Natural killer cell (primary cell): ENCODE measurements around the gene MUC5B. TPM values are rescaled to one million over a fixed set of nuclear protein-coding genes. Genes with fewer than 3 reads are reported as not detected.

Experiments used
- ATAC-seq, 3 donors: fragments of 150-1000 bp in 2 of 3; fragments of 200-7000 bp in 1 of 3; cut with Tn5 transposase; 1 replicate in 1 of 3; 2 replicates in 2 of 3; pipeline ENCODE4 v1.10.0; 2021; ENCODE audit warnings: mild to moderate bottlenecking in 2 of 3, moderate library complexity in 2 of 3
- DNase-seq, 2 donors: peaks; one replicate each; pipeline versions ENCODE4 v3.0.0 to v3.0.0-alpha.2; 2013 to 2021; ENCODE audit warnings: mixed read lengths in 1 of 2
- H3K27ac ChIP-seq: one replicate; pipeline ENCODE4 v1.5.1; 2013; ENCODE audit warnings: mild to moderate bottlenecking, low read length
- H3K27me3 ChIP-seq: one replicate; pipeline ENCODE4 v1.6.1; 2013; ENCODE audit warnings: low read length; ENCODE audit not compliant: control insufficient read depth, insufficient read depth
- H3K36me3 ChIP-seq: one replicate; pipeline ENCODE4 v1.6.1; 2013; ENCODE audit warnings: low read length; ENCODE audit not compliant: control insufficient read depth, insufficient read depth
- H3K4me1 ChIP-seq: one replicate; pipeline ENCODE4 v1.6.1; 2013; ENCODE audit warnings: low read length; ENCODE audit not compliant: control insufficient read depth, insufficient read depth
- H3K4me3 ChIP-seq: one replicate; pipeline ENCODE4 v1.5.1; 2013; ENCODE audit warnings: low read length
- H3K9me3 ChIP-seq: one replicate; pipeline ENCODE4 v1.6.1; 2013; ENCODE audit warnings: low read length; ENCODE audit not compliant: control insufficient read depth, insufficient read depth
- H3K27ac Mint-ChIP-seq, 2 donors: one replicate each; pipeline ENCODE4 v1.8.0; 2022; ENCODE audit warnings: mild to moderate bottlenecking in 2 of 2, mixed read lengths in 2 of 2, moderate library complexity in 1 of 2
- H3K27me3 Mint-ChIP-seq, 2 donors: one replicate each; pipeline ENCODE4 v1.8.0; 2022; ENCODE audit warnings: low read depth in 2 of 2, mixed read lengths in 2 of 2
- H3K36me3 Mint-ChIP-seq: one replicate; pipeline ENCODE4 v1.8.0; 2022; ENCODE audit warnings: mixed read lengths
- H3K4me1 Mint-ChIP-seq, 2 donors: one replicate each; pipeline ENCODE4 v1.8.0; 2022; ENCODE audit warnings: mixed read lengths in 2 of 2
- H3K4me3 Mint-ChIP-seq: one replicate; pipeline ENCODE4 v1.8.0; 2022; ENCODE audit warnings: mild to moderate bottlenecking, moderate library complexity, mixed read lengths
- H3K9me3 Mint-ChIP-seq, 2 donors: one replicate each; pipeline ENCODE4 v1.8.0; 2022; ENCODE audit warnings: mixed read lengths in 2 of 2
- WGBS: methylation state at CpG from one replicate; pipeline ENCODE4 v1.1.7; 2013; ENCODE audit warnings: missing lambda C conversion rate; ENCODE audit not compliant: insufficient coverage; 5-methylcytosine and 5-hydroxymethylcytosine counted together
- intact Hi-C: fragments of 100-400 bp; cut with micrococcal nuclease; formaldehyde crosslinking; loops from one replicate; pipeline ENCODE4 v1.14.2; 2022
- total RNA-seq, 4 donors: library from RNA; stranded (reverse); fragments of 120-200 nt in 1 of 4; gene quantifications; one replicate each; pipeline versions ENCODE4 v1.2.3 to v1.2.4, GENCODE V29; 2013 to 2022
- TF ChIP-seq, protein P1 (sequence below): fragments of 200-600 bp; IDR thresholded peaks from one replicate; pipeline ENCODE4 v1.8.0; 2022; ENCODE audit warnings: antibody characterized with exemption

The MUC5B gene
- total RNA-seq, 3 donors from 2014 or later (not counting 1 experiment from before 2014, with no cell fraction given): not detected

DNA sequence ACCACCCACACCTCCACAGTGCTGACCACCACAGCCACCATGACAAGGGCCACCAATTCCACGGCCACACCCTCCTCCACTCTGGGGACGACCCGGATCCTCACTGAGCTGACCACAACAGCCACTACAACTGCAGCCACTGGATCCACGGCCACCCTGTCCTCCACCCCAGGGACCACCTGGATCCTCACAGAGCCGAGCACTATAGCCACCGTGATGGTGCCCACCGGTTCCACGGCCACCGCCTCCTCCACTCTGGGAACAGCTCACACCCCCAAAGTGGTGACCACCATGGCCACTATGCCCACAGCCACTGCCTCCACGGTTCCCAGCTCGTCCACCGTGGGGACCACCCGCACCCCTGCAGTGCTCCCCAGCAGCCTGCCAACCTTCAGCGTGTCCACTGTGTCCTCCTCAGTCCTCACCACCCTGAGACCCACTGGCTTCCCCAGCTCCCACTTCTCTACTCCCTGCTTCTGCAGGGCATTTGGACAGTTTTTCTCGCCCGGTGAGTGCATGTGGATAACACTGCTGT is 28.4 kb downstream of the MUC5B start:
- TF ChIP-seq, protein P1, sequence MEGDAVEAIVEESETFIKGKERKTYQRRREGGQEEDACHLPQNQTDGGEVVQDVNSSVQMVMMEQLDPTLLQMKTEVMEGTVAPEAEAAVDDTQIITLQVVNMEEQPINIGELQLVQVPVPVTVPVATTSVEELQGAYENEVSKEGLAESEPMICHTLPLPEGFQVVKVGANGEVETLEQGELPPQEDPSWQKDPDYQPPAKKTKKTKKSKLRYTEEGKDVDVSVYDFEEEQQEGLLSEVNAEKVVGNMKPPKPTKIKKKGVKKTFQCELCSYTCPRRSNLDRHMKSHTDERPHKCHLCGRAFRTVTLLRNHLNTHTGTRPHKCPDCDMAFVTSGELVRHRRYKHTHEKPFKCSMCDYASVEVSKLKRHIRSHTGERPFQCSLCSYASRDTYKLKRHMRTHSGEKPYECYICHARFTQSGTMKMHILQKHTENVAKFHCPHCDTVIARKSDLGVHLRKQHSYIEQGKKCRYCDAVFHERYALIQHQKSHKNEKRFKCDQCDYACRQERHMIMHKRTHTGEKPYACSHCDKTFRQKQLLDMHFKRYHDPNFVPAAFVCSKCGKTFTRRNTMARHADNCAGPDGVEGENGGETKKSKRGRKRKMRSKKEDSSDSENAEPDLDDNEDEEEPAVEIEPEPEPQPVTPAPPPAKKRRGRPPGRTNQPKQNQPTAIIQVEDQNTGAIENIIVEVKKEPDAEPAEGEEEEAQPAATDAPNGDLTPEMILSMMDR: no peak
- Histone ChIP-seq H3K4me1 (peaks cover 7% of the 10 kb centered on the region), H3K36me3 (no peaks in the 10 kb centered on the region), H3K27ac (no peak overlapping the region), H3K27me3 (no peaks in the 10 kb centered on the region), H3K4me3 (no peak overlapping the region), H3K9me3 (peaks cover 4% of the 10 kb centered on the region)
- Mint-ChIP-seq H3K4me3 (no peak overlapping the region), H3K9me3 (no peaks in the 10 kb centered on the region), H3K27me3 (no peaks in the 10 kb centered on the region), H3K4me1 (peaks cover 0 to 21% of the 10 kb centered on the region in 2 donors), H3K36me3 (no peaks in the 10 kb centered on the region), H3K27ac (peak overlapping the region; percentile 68 to 70)
- WGBS: 96% methylated on average over 16 of the region's 16 CpGs
- ATAC-seq (no peak), DNase-seq (no peak)
- intact Hi-C loops: no loop called here

DNA sequence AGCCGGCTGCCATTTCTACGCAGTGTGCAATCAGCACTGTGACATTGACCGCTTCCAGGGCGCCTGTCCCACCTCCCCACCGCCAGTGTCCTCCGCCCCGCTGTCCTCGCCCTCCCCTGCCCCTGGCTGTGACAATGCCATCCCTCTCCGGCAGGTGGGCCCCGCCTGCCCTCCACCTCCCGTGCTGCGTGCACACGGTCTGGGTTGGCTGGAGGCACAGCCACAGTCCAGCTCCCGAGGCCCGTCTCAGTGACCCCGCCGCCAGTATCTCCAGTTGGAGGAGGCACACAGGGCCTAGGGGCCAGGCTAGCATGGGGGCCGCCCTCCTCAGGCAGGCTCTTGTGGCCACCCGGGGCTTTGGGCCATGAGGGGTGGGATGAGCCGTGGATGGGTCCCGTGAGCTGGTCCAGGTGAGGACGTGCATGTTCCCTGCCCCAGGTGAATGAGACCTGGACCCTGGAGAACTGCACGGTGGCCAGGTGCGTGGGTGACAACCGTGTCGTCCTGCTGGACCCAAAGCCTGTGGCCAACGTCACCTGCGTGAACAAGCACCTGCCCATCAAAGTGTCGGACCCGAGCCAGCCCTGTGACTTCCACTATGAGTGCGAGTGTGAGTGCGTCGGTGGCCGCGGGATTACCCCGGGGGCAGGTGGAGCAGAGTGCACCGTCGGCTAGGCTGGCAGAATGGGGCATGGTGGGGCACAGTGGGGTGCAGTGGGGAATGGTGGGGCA is 29.7 kb downstream of the MUC5B start:
- ATAC-seq: no peak
- Histone ChIP-seq H3K27me3 (no peaks in the 10 kb centered on the region), H3K27ac (no peak overlapping the region), H3K36me3 (no peaks in the 10 kb centered on the region), H3K4me1 (peaks cover 6% of the 10 kb centered on the region), H3K4me3 (no peak overlapping the region), H3K9me3 (peaks cover 4% of the 10 kb centered on the region)
- Mint-ChIP-seq H3K4me3 (no peak overlapping the region), H3K36me3 (no peaks in the 10 kb centered on the region), H3K27me3 (no peaks in the 10 kb centered on the region), H3K4me1 (peaks cover 0 to 18% of the 10 kb centered on the region in 2 donors), H3K9me3 (no peaks in the 10 kb centered on the region), H3K27ac (peak overlapping the region in 1 of 2 donors; percentile 70)
- TF ChIP-seq, protein P1: no peak
- intact Hi-C loops: no loop called here
- WGBS: 96% methylated on average over 38 of the region's 38 CpGs
- DNase-seq: no peak

DNA sequence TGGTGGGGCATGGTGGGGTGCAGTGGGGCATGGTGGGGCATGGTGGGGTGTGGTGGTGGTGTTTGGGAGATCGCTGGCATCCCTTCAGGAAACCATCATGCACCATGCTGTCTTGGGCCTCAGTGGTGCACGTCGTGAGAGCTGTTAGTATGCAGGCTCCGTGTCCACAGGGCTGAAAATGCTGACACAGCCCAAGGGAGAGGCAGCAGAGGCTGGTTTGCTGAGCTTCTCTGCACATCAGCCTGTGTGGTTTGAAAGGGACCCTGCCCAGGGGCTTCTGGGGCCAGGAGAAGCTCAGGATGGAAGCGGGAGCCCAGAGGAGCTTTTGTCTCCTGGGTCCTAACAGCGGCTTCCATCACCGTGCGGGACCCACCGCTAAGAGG is 30.2 kb downstream of the MUC5B start:
- intact Hi-C loops: no loop called here
- H3K4me3 ChIP-seq: no peak overlapping the region
- WGBS: 90% methylated on average over 9 of the region's 9 CpGs
- no peak overlapping the region for H3K27ac Mint-ChIP-seq
- H3K4me1 ChIP-seq: peaks cover 6% of the 10 kb centered on the region
- peaks cover 4% of the 10 kb centered on the region for H3K9me3 ChIP-seq
- no peak overlapping the region for H3K27ac ChIP-seq
- no peak overlapping the region for H3K4me3 Mint-ChIP-seq
- H3K36me3 ChIP-seq: no peaks in the 10 kb centered on the region
- no peaks in the 10 kb centered on the region for H3K27me3 Mint-ChIP-seq
- no peaks in the 10 kb centered on the region for H3K9me3 Mint-ChIP-seq
- TF ChIP-seq, protein P1: no peak
- ATAC-seq: no peak
- peaks cover 0 to 18% of the 10 kb centered on the region in 2 donors for H3K4me1 Mint-ChIP-seq
- DNase-seq: no peak
- H3K36me3 Mint-ChIP-seq: no peaks in the 10 kb centered on the region
- H3K27me3 ChIP-seq: no peaks in the 10 kb centered on the region
